A549 (cell line): ENCODE data around the gene CAMK4.

Source experiments
- CBX8 ChIP-seq: fragments of 200-600 bp; sonication (generic); IDR thresholded peaks from 2 replicates; pipeline ENCODE4 v1.6.1; 2016
- CEBPB ChIP-seq, 2 experiments: fragments of >200 bp in 1 of 2; sonication (Bioruptor Twin) in 1 of 2; formaldehyde crosslinking in 1 of 2; IDR thresholded peaks; 2 replicates each; pipeline ENCODE4 v1.6.1; 2012 to 2016
- EHMT2 ChIP-seq: fragments of 200-600 bp; sonication (generic); IDR thresholded peaks from 2 replicates; pipeline ENCODE4 v1.6.1; 2016; ENCODE audit warnings: antibody characterized with exemption, low read depth, mild to moderate bottlenecking, moderate library complexity
- MAZ ChIP-seq: fragments of 150-350 bp; IDR thresholded peaks from 2 replicates; pipeline ENCODE4 v1.6.1; 2014; ENCODE audit warnings: antibody characterized with exemption, low read depth, low read length, borderline replicate concordance
- POLR2A ChIP-seq: IDR thresholded peaks from 2 replicates; pipeline ENCODE4 v1.6.1; 2012; ENCODE audit warnings: mild to moderate bottlenecking, low read length
- RAD21 ChIP-seq, 2 experiments: fragments of >200 bp in 1 of 2; sonication (Bioruptor Twin) in 1 of 2; formaldehyde crosslinking in 1 of 2; IDR thresholded peaks in 1 of 2; conservative IDR thresholded peaks in 1 of 2; 2 replicates in 1 of 2; 3 replicates in 1 of 2; pipeline ENCODE4 v1.6.1; 2012 to 2018; ENCODE audit warnings: inconsistent platforms in 1 of 2
- RFX5 ChIP-seq: fragments of 450-650 bp; IDR thresholded peaks from 2 replicates; pipeline ENCODE4 v1.7.1; 2014; ENCODE audit warnings: antibody characterized with exemption, mild to moderate bottlenecking, moderate library complexity
- TF ChIP-seq, protein P1 (sequence below): fragments of >200 bp; sonication (Bioruptor Twin); formaldehyde crosslinking; IDR thresholded peaks from 3 replicates; pipeline ENCODE4 v1.5.1; 2016
- TF ChIP-seq, protein P2 (sequence below): fragments of 450-650 bp; IDR thresholded peaks from 2 replicates; pipeline ENCODE4 v1.6.1; 2014; ENCODE audit warnings: antibody characterized with exemption

DNA sequence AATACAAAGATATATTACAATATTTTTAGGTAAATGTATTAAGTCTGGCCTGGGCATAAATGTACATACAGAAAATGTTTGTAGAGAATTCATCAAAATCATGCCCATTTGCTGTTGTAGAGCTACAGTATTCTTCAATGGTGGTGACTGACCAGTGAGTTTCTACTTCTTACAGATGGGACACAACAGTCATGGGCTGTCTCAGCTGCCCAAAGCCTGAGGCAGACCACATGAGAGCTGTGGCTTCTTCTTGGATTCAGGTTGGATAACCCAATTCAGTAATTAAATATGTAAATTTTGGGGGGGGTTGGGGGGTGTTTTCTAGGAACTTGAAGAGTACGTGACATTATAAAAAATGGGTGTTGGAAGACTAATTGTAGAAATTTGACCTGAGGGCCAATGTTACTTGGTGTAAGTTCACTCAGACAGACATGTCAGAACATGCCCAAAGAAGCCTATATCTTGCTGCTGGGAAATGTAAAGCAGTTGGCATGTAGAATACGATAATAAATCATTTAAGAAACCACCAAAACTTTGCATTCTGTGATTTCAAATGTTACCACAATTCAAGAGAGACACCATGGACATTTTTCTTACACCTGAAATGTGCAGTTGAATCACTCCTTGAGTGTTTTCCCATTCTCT, 270.3 kb downstream of the CAMK4 start:
- TF ChIP-seq RFX5: no peak
- TF ChIP-seq, protein P1, sequence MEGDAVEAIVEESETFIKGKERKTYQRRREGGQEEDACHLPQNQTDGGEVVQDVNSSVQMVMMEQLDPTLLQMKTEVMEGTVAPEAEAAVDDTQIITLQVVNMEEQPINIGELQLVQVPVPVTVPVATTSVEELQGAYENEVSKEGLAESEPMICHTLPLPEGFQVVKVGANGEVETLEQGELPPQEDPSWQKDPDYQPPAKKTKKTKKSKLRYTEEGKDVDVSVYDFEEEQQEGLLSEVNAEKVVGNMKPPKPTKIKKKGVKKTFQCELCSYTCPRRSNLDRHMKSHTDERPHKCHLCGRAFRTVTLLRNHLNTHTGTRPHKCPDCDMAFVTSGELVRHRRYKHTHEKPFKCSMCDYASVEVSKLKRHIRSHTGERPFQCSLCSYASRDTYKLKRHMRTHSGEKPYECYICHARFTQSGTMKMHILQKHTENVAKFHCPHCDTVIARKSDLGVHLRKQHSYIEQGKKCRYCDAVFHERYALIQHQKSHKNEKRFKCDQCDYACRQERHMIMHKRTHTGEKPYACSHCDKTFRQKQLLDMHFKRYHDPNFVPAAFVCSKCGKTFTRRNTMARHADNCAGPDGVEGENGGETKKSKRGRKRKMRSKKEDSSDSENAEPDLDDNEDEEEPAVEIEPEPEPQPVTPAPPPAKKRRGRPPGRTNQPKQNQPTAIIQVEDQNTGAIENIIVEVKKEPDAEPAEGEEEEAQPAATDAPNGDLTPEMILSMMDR: no peak
- TF ChIP-seq CEBPB (IDR thresholded peaks at IDR 0.05): no peak
- no peak for TF ChIP-seq EHMT2
- TF ChIP-seq RAD21 (conservative IDR thresholded peaks at IDR 0.05 in 1 of 2, IDR thresholded peaks at IDR 0.05 in 1 of 2): no peak
- TF ChIP-seq, protein P2, sequence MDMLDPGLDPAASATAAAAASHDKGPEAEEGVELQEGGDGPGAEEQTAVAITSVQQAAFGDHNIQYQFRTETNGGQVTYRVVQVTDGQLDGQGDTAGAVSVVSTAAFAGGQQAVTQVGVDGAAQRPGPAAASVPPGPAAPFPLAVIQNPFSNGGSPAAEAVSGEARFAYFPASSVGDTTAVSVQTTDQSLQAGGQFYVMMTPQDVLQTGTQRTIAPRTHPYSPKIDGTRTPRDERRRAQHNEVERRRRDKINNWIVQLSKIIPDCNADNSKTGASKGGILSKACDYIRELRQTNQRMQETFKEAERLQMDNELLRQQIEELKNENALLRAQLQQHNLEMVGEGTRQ: no peak
- no peak for TF ChIP-seq POLR2A
- no peak for TF ChIP-seq MAZ
- no peak for TF ChIP-seq CBX8
